Neuronal stem cell (in vitro differentiated cells): ENCODE results near the gene DDX39A.

ENCODE experiments used
- DNase-seq: peaks from one replicate; pipeline ENCODE4 v3.0.0-alpha.2; 2013; ENCODE audit warnings: low spot score
- H2AFZ ChIP-seq: one replicate; pipeline ENCODE4 v1.6.1; 2013; ENCODE audit warnings: mild to moderate bottlenecking, low read length, inconsistent platforms
- H2AK5ac ChIP-seq: 2 replicates; pipeline ENCODE4 v1.6.1; 2013; ENCODE audit warnings: low read depth, mild to moderate bottlenecking, inconsistent platforms, low read length, moderate library complexity, mixed read lengths
- H2BK120ac ChIP-seq: 2 replicates; pipeline ENCODE4 v1.6.1; 2013; ENCODE audit warnings: low read depth, mild to moderate bottlenecking, inconsistent platforms, low read length, moderate library complexity, mixed read lengths
- H2BK12ac ChIP-seq: one replicate; pipeline ENCODE4 v1.6.1; 2013; ENCODE audit warnings: low read length, inconsistent platforms
- H2BK15ac ChIP-seq: 2 replicates; pipeline ENCODE4 v1.6.1; 2013; ENCODE audit warnings: mild to moderate bottlenecking, low read length, inconsistent platforms, mixed read lengths
- H2BK5ac ChIP-seq: one replicate; pipeline ENCODE4 v1.6.1; 2013; ENCODE audit warnings: inconsistent platforms, mild to moderate bottlenecking, low read length, moderate library complexity
- H3K14ac ChIP-seq: one replicate; pipeline ENCODE4 v1.6.1; 2013; ENCODE audit warnings: low read length, inconsistent platforms
- H3K18ac ChIP-seq: 2 replicates; pipeline ENCODE4 v1.6.1; 2013; ENCODE audit warnings: low read length, inconsistent platforms
- H3K23ac ChIP-seq: 2 replicates; pipeline ENCODE4 v1.6.1; 2013; ENCODE audit warnings: low read depth, mild to moderate bottlenecking, mixed read lengths, low read length, inconsistent platforms; ENCODE audit not compliant: poor library complexity
- H3K27ac ChIP-seq: replicated peaks from 3 replicates; pipeline ENCODE4 v1.5.1; 2013; ENCODE audit warnings: low read length, inconsistent platforms
- H3K27me3 ChIP-seq, 3 experiments: 2 replicates each; pipeline ENCODE4 v1.6.1; 2013; ENCODE audit warnings: low read length in 3 of 3, mild to moderate bottlenecking in 2 of 3, inconsistent platforms in 1 of 3, low read depth in 1 of 3, mixed read lengths in 1 of 3, moderate library complexity in 1 of 3; ENCODE audit not compliant: control insufficient read depth in 3 of 3, insufficient read depth in 3 of 3
- H3K36me3 ChIP-seq, 2 donors: replicated peaks in 1 of 2; 2 replicates each; pipeline ENCODE4 v1.6.1; 2013; ENCODE audit warnings: low read length in 2 of 2; ENCODE audit not compliant: control insufficient read depth in 2 of 2, insufficient read depth in 2 of 2
- H3K4ac ChIP-seq: 2 replicates; pipeline ENCODE4 v1.6.1; 2013; ENCODE audit warnings: inconsistent platforms, mild to moderate bottlenecking, low read length, moderate library complexity
- H3K4me1 ChIP-seq, 2 donors: 1 replicate in 1 of 2; 2 replicates in 1 of 2; pipeline ENCODE4 v1.6.1; 2013; ENCODE audit warnings: low read length in 2 of 2, low read depth in 1 of 2; ENCODE audit not compliant: control insufficient read depth in 2 of 2, insufficient read depth in 1 of 2
- H3K4me2 ChIP-seq: one replicate; pipeline ENCODE4 v1.6.1; 2013; ENCODE audit warnings: mild to moderate bottlenecking, low read length, inconsistent platforms; ENCODE audit not compliant: insufficient read depth, poor library complexity, severe bottlenecking
- H3K4me3 ChIP-seq, 2 donors: 2 replicates each; pipeline ENCODE4 v1.5.1; 2013; ENCODE audit warnings: low read length in 2 of 2, mild to moderate bottlenecking in 2 of 2, inconsistent platforms in 1 of 2, moderate library complexity in 1 of 2
- H3K79me1 ChIP-seq: one replicate; pipeline ENCODE4 v1.6.1; 2013; ENCODE audit warnings: low read depth, mild to moderate bottlenecking, inconsistent platforms, low read length, moderate library complexity
- H3K9ac ChIP-seq: one replicate; pipeline ENCODE4 v1.6.1; 2013; ENCODE audit warnings: mild to moderate bottlenecking, low read depth, low read length, inconsistent platforms; ENCODE audit not compliant: poor library complexity
- H3K9me3 ChIP-seq, 2 donors: replicated peaks in 1 of 2; 2 replicates each; pipeline versions ENCODE3 to v1.6.1; 2013; ENCODE audit warnings: low read length in 2 of 2, mild to moderate bottlenecking in 2 of 2, inconsistent platforms in 1 of 2, low read depth in 1 of 2, mixed read lengths in 1 of 2, moderate library complexity in 1 of 2; ENCODE audit not compliant: control insufficient read depth in 2 of 2, insufficient read depth in 1 of 2
- H4K8ac ChIP-seq: one replicate; pipeline ENCODE4 v1.6.1; 2013; ENCODE audit warnings: low read depth, mild to moderate bottlenecking, inconsistent platforms, low read length, moderate library complexity
- H4K91ac ChIP-seq: one replicate; pipeline ENCODE4 v1.6.1; 2013; ENCODE audit warnings: low read length, low read depth, mild to moderate bottlenecking, inconsistent platforms; ENCODE audit not compliant: poor library complexity
- WGBS, 2 donors: extraction: QIAGEN DNeasy Blood & Tissue Kit; methylation state at CpG; one replicate each; pipeline ENCODE4 v1.1.7; 2013; ENCODE audit warnings: missing lambda C conversion rate in 2 of 2, mixed read lengths in 1 of 2; ENCODE audit not compliant: insufficient read length in 2 of 2, insufficient replicate concordance in 1 of 2; ENCODE audit errors: extremely low coverage in 2 of 2; 5-methylcytosine and 5-hydroxymethylcytosine counted together

The DDX39A gene

GRCh38 chr19:14418856-14419105, 360 bp downstream of the DDX39A start:
- WGBS, 2 donors, result no CpG with 5 or more reads among the region's 23 CpGs
- Histone ChIP-seq H3K9me3 (no peaks in the 10 kb centered on the region), H3K9ac (peak overlapping the region; percentile 86)

GRCh38 chr19:14416817-14417231, 2.3 kb downstream of the DDX39A start:
- Histone ChIP-seq H3K4me3 (no peak overlapping the region), H3K18ac (no peak overlapping the region), H3K27me3 (no peaks in the 10 kb centered on the region), H2BK5ac (no peak overlapping the region), H4K91ac (no peak overlapping the region), H2AFZ (no peak overlapping the region), H3K79me1 (peaks cover 32% of the 10 kb centered on the region), H3K4me1 (peaks cover 5 to 17% of the 10 kb centered on the region in 2 donors), H2BK120ac (no peak overlapping the region), H3K4ac (no peak overlapping the region), H2BK15ac (no peak overlapping the region), H3K4me2 (no peak overlapping the region), H4K8ac (no peak overlapping the region), H3K9me3 (peaks cover 0 to 1% of the 10 kb centered on the region in 2 donors), H3K14ac (no peak overlapping the region), H3K9ac (no peak overlapping the region), H3K27ac (no peak overlapping the region), H3K36me3 (peaks cover 20 to 53% of the 10 kb centered on the region in 2 donors), H3K23ac (no peak overlapping the region), H2BK12ac (no peak overlapping the region), H2AK5ac (no peak overlapping the region)
- no CpG with 5 or more reads among the region's 6 CpGs for WGBS, 2 donors
- DNase-seq, result no peak

More at GRCh38 chr19:14418856-14419105, 360 bp downstream of the DDX39A start:
- Histone ChIP-seq H2BK120ac (no peak overlapping the region), H2AFZ (peak overlapping the region; percentile 96), H2BK12ac (no peak overlapping the region), H2AK5ac (no peak overlapping the region), H2BK15ac (no peak overlapping the region), H3K4me3 (peak overlapping the region; percentile 80 to 89), H3K18ac (peak overlapping the region; percentile 99), H4K8ac (no peak overlapping the region), H3K23ac (peak overlapping the region; percentile 73), H3K4me2 (peak overlapping the region; percentile 80), H3K27me3 (no peaks in the 10 kb centered on the region), H3K27ac (peak overlapping the region; percentile 91), H2BK5ac (peak overlapping the region; percentile 2), H3K4me1 (peaks cover 5 to 17% of the 10 kb centered on the region in 2 donors), H4K91ac (no peak overlapping the region), H3K14ac (peak overlapping the region; percentile 56), H3K79me1 (peaks cover 17% of the 10 kb centered on the region), H3K36me3 (peaks cover 7 to 33% of the 10 kb centered on the region in 2 donors), H3K4ac (no peak overlapping the region)
- DNase-seq, result no peak

GRCh38 chr19:14414926-14415690, 4.0 kb downstream of the DDX39A start:
- no peak overlapping the region for H2BK5ac ChIP-seq
- no peak overlapping the region for H3K23ac ChIP-seq
- H2BK15ac ChIP-seq, result no peak overlapping the region
- no peak overlapping the region for H2AK5ac ChIP-seq
- peak overlapping the region in 1 of 2 donors; percentile 14 for H3K4me3 ChIP-seq
- DNase-seq, result no peak
- no peak overlapping the region for H3K4me2 ChIP-seq
- H3K14ac ChIP-seq, result no peak overlapping the region
- no peak overlapping the region for H3K9ac ChIP-seq
- no CpG with 5 or more reads among the region's 8 CpGs for WGBS, 2 donors
- no peak overlapping the region for H4K91ac ChIP-seq
- no peak overlapping the region for H2BK12ac ChIP-seq
- H3K18ac ChIP-seq, result no peak overlapping the region
- H4K8ac ChIP-seq, result no peak overlapping the region
- peaks cover 37% of the 10 kb centered on the region for H3K79me1 ChIP-seq
- H3K27ac ChIP-seq, result no peak overlapping the region
- H3K4ac ChIP-seq, result no peak overlapping the region
- peaks cover 0 to 2% of the 10 kb centered on the region in 2 donors for H3K9me3 ChIP-seq
- H3K27me3 ChIP-seq, result no peaks in the 10 kb centered on the region
- H2AFZ ChIP-seq, result no peak overlapping the region
- no peak overlapping the region for H2BK120ac ChIP-seq
- peaks cover 5 to 17% of the 10 kb centered on the region in 2 donors for H3K4me1 ChIP-seq
- peaks cover 36 to 70% of the 10 kb centered on the region in 2 donors for H3K36me3 ChIP-seq

- no peak for DNase-seq
- Histone ChIP-seq H3K4me3 (no peak overlapping the region), H3K4me2 (no peak overlapping the region), H2AK5ac (no peak overlapping the region), H3K36me3 (peaks cover 49 to 84% of the 10 kb centered on the region in 2 donors), H2BK5ac (no peak overlapping the region), H3K4ac (no peak overlapping the region), H2AFZ (no peak overlapping the region), H4K91ac (no peak overlapping the region), H3K23ac (no peak overlapping the region), H3K18ac (no peak overlapping the region), H3K27me3 (no peaks in the 10 kb centered on the region), H2BK12ac (no peak overlapping the region), H3K9me3 (peaks cover 0 to 2% of the 10 kb centered on the region in 2 donors), H4K8ac (peak overlapping the region; percentile 17), H2BK120ac (no peak overlapping the region), H2BK15ac (no peak overlapping the region), H3K14ac (no peak overlapping the region), H3K4me1 (peaks cover 3 to 14% of the 10 kb centered on the region in 2 donors), H3K27ac (no peak overlapping the region), H3K79me1 (peaks cover 37% of the 10 kb centered on the region), H3K9ac (peak overlapping the region; percentile 44)
- no CpG with 5 or more reads among the region's 3 CpGs for WGBS, 2 donors
Measured at GRCh38 chr19:14413693-14414181, 5.4 kb downstream of the DDX39A start.
